Measurements from ENCODE around the gene APBA1.
A peak's percentile ranks its signal among the peaks of the same experiment; 100 is the strongest.

The APBA1 gene

DNA sequence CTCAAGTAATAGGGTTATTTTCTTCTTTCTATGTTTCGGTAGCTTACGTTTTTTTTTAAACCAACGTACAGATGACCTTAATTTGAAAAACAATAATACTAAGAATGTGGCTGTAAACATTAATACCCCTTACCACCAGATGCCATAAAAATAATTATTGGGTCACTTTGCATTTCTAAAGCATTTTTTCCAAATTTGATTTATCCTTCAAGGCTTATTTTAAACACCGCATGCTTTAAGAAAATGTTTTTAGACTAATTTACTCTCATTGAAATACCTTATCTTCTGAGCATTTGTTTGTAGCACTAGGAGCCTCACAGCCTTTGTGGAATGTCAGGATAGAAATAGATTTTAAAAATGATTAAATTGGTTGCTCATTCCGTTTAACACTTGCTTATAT is 5.8 kb upstream of the APBA1 start:
- no peak overlapping the region for H3K4me3 ChIP-seq (ENCODE audit: low read depth in 1 of 2, low read length in 2 of 2)
- H3K9ac ChIP-seq (ENCODE audit: low read length), result no peak overlapping the region
- H3K36me3 ChIP-seq (ENCODE audit: insufficient read depth, low read length), result no peaks in the 10 kb centered on the region
- H3K9me3 ChIP-seq (ENCODE audit: low read length), result no peaks in the 10 kb centered on the region
- no peaks in the 10 kb centered on the region for H3K27me3 ChIP-seq (ENCODE audit: control insufficient read depth in 1 of 2, insufficient read depth in 2 of 2, low read length in 2 of 2)
- peaks cover 5% of the 10 kb centered on the region for H3K4me1 ChIP-seq (ENCODE audit: insufficient read depth, low read length)
- no peak overlapping the region for H3K27ac ChIP-seq (ENCODE audit: low read depth, low read length)

- Histone ChIP-seq H3K4me3 (ENCODE audit: low read depth in 1 of 2, low read length in 2 of 2) (no peak overlapping the region), H3K9me3 (ENCODE audit: low read length) (no peaks in the 10 kb centered on the region), H3K9ac (ENCODE audit: low read length) (no peak overlapping the region), H3K36me3 (ENCODE audit: insufficient read depth, low read length) (no peaks in the 10 kb centered on the region), H3K4me1 (ENCODE audit: insufficient read depth, low read length) (peaks cover 13% of the 10 kb centered on the region), H3K27me3 (ENCODE audit: control insufficient read depth in 1 of 2, insufficient read depth in 2 of 2, low read length in 2 of 2) (no peaks in the 10 kb centered on the region), H3K27ac (ENCODE audit: low read depth, low read length) (no peak overlapping the region)
Measured at GRCh38 chr9:69675563-69675962, 3.4 kb upstream of the APBA1 start.

- no peak overlapping the region for H3K4me3 ChIP-seq (ENCODE audit: low read depth in 1 of 2, low read length in 2 of 2)
- no peaks in the 10 kb centered on the region for H3K27me3 ChIP-seq (ENCODE audit: control insufficient read depth in 1 of 2, insufficient read depth in 2 of 2, low read length in 2 of 2)
- H3K9me3 ChIP-seq (ENCODE audit: low read length), result no peaks in the 10 kb centered on the region
- peaks cover 13% of the 10 kb centered on the region for H3K4me1 ChIP-seq (ENCODE audit: insufficient read depth, low read length)
- H3K9ac ChIP-seq (ENCODE audit: low read length), result no peak overlapping the region
- no peaks in the 10 kb centered on the region for H3K36me3 ChIP-seq (ENCODE audit: insufficient read depth, low read length)
- no peak overlapping the region for H3K27ac ChIP-seq (ENCODE audit: low read depth, low read length)
Measured at GRCh38 chr9:69674716-69675438, 2.7 kb upstream of the APBA1 start.

DNA sequence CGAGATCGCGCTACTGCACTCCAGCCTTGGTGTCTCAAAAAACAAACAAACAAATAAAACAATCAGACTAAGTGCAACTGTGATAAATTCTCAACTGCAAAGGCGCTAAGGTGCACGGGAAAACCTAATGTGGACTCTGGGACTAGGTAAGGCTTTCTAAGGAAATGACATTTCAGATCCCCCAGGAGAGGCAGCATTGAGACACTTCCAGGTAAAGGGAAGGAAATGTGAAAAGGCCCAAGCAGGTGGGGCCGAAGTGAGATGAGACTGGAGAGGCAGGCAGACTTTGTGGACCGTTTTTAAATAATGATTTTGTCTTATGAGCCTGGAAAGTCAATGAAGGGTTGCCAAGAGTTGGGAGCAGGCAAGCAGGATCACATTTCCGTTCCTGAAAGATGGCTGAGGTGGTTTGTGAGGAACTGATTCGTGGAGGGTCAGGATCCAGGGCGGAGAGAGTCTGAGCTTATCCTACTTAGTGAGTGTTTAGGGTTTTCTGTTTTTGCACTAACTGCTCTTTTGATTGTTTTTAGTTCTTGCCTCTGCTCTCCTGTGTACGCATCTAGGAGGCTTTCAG is 2.0 kb upstream of the APBA1 start:
- Histone ChIP-seq H3K27ac (ENCODE audit: low read depth, low read length) (no peak overlapping the region), H3K4me1 (ENCODE audit: insufficient read depth, low read length) (peaks cover 13% of the 10 kb centered on the region), H3K36me3 (ENCODE audit: insufficient read depth, low read length) (no peaks in the 10 kb centered on the region), H3K27me3 (ENCODE audit: control insufficient read depth in 1 of 2, insufficient read depth in 2 of 2, low read length in 2 of 2) (no peaks in the 10 kb centered on the region), H3K9ac (ENCODE audit: low read length) (no peak overlapping the region), H3K4me3 (ENCODE audit: low read depth in 1 of 2, low read length in 2 of 2) (no peak overlapping the region), H3K9me3 (ENCODE audit: low read length) (no peaks in the 10 kb centered on the region)

DNA sequence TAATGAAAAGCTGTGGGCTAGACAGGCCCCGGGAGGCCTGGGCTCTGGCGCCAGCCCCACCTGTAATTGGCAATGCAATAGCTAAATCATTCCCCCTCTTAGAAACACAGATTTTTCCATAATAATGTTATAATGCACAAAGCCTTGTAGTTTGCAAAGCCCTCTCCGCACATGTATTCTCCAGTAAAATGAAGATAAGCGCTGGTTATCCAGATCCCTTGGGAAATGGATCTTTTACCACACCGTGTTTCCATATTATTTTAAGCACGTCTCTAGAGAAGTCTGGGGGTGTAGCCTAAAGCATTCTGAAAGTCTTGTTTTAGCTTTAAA is 1.1 kb upstream of the APBA1 start:
- Histone ChIP-seq H3K4me3 (ENCODE audit: low read depth in 1 of 2, low read length in 2 of 2) (peak overlapping the region; percentile 73 to 78), H3K27ac (ENCODE audit: low read depth, low read length) (peak overlapping the region; percentile 78), H3K27me3 (ENCODE audit: control insufficient read depth in 1 of 2, insufficient read depth in 2 of 2, low read length in 2 of 2) (no peaks in the 10 kb centered on the region), H3K4me1 (ENCODE audit: insufficient read depth, low read length) (peaks cover 13% of the 10 kb centered on the region), H3K9ac (ENCODE audit: low read length) (peak overlapping the region; percentile 66), H3K36me3 (ENCODE audit: insufficient read depth, low read length) (no peaks in the 10 kb centered on the region), H3K9me3 (ENCODE audit: low read length) (no peaks in the 10 kb centered on the region)

DNA sequence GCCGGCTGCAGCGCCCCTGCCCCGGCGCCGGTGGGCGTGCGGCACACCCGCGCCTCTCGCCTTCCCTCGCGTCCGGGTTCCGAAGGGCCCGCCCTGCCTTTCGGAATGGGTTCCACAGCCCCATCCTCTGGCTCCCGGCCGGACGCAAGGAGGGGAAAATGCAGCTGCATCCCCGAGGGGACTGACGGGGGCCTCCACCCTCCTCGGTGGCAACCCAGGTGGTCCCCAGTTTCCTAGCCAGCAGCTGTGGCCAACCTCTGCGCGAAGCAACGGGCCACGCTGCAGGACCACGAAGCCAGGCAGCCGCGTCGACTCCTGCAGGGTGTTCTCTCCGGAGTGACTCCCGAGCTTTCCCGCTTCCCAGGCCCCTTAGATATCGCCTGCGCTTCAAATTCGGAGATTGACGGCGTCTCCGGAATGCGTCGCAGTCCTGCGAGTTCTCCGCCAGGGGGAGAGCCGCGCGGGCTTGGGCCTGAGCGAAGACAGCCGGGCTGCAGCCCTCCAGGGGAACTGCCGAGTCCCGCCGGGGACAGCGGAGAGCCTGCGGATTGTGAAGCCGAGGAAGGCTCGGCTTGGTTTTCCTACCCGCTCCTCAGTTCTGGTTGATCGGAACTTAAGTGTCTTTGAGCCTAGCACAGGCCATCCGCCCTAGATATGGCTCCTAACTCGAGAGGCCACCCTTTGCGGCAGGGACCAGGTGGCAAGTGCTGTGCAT is 582 bp upstream of the APBA1 start:
- peak overlapping the region; percentile 66 for H3K9ac ChIP-seq (ENCODE audit: low read length)
- H3K27ac ChIP-seq (ENCODE audit: low read depth, low read length), result peak overlapping the region; percentile 78
- no peaks in the 10 kb centered on the region for H3K9me3 ChIP-seq (ENCODE audit: low read length)
- H3K4me3 ChIP-seq (ENCODE audit: low read depth in 1 of 2, low read length in 2 of 2), result peak overlapping the region; percentile 73 to 78
- no peaks in the 10 kb centered on the region for H3K27me3 ChIP-seq (ENCODE audit: control insufficient read depth in 1 of 2, insufficient read depth in 2 of 2, low read length in 2 of 2)
- peaks cover 13% of the 10 kb centered on the region for H3K4me1 ChIP-seq (ENCODE audit: insufficient read depth, low read length)
- no peaks in the 10 kb centered on the region for H3K36me3 ChIP-seq (ENCODE audit: insufficient read depth, low read length)

- H3K4me3 ChIP-seq (ENCODE audit: low read depth in 1 of 2, low read length in 2 of 2), result peak overlapping the region; percentile 50 to 65
- peak overlapping the region; percentile 19 for H3K9ac ChIP-seq (ENCODE audit: low read length)
- H3K9me3 ChIP-seq (ENCODE audit: low read length), result no peaks in the 10 kb centered on the region
- no peaks in the 10 kb centered on the region for H3K27me3 ChIP-seq (ENCODE audit: control insufficient read depth in 1 of 2, insufficient read depth in 2 of 2, low read length in 2 of 2)
- H3K4me1 ChIP-seq (ENCODE audit: insufficient read depth, low read length), result peaks cover 13% of the 10 kb centered on the region
- peak overlapping the region; percentile 47 for H3K27ac ChIP-seq (ENCODE audit: low read depth, low read length)
- no peaks in the 10 kb centered on the region for H3K36me3 ChIP-seq (ENCODE audit: insufficient read depth, low read length)
Measured at GRCh38 chr9:69671311-69671878, 776 bp downstream of the APBA1 start.

- no peak overlapping the region for H3K27ac ChIP-seq (ENCODE audit: low read depth, low read length)
- H3K27me3 ChIP-seq (ENCODE audit: control insufficient read depth in 1 of 2, insufficient read depth in 2 of 2, low read length in 2 of 2), result no peaks in the 10 kb centered on the region
- H3K4me3 ChIP-seq (ENCODE audit: low read depth in 1 of 2, low read length in 2 of 2), result no peak overlapping the region
- no peak overlapping the region for H3K9ac ChIP-seq (ENCODE audit: low read length)
- no peaks in the 10 kb centered on the region for H3K9me3 ChIP-seq (ENCODE audit: low read length)
- no peaks in the 10 kb centered on the region for H3K36me3 ChIP-seq (ENCODE audit: insufficient read depth, low read length)
- H3K4me1 ChIP-seq (ENCODE audit: insufficient read depth, low read length), result peaks cover 8% of the 10 kb centered on the region
Measured at GRCh38 chr9:69667306-69667705, 4.9 kb downstream of the APBA1 start.

- no peaks in the 10 kb centered on the region for H3K4me1 ChIP-seq (ENCODE audit: insufficient read depth, low read length)
- no peaks in the 10 kb centered on the region for H3K27me3 ChIP-seq (ENCODE audit: control insufficient read depth in 1 of 2, insufficient read depth in 2 of 2, low read length in 2 of 2)
- H3K4me3 ChIP-seq (ENCODE audit: low read depth in 1 of 2, low read length in 2 of 2), result no peak overlapping the region
- no peak overlapping the region for H3K27ac ChIP-seq (ENCODE audit: low read depth, low read length)
- H3K9ac ChIP-seq (ENCODE audit: low read length), result no peak overlapping the region
- H3K36me3 ChIP-seq (ENCODE audit: insufficient read depth, low read length), result no peaks in the 10 kb centered on the region
- no peaks in the 10 kb centered on the region for H3K9me3 ChIP-seq (ENCODE audit: low read length)
Measured at GRCh38 chr9:69660304-69660703, 11.9 kb downstream of the APBA1 start.

GRCh38 chr9:69658987-69659675 is 13.0 kb downstream of the APBA1 start:
- Histone ChIP-seq H3K9me3 (ENCODE audit: low read length) (no peaks in the 10 kb centered on the region), H3K27ac (ENCODE audit: low read depth, low read length) (no peak overlapping the region), H3K36me3 (ENCODE audit: insufficient read depth, low read length) (no peaks in the 10 kb centered on the region), H3K4me1 (ENCODE audit: insufficient read depth, low read length) (no peaks in the 10 kb centered on the region), H3K4me3 (ENCODE audit: low read depth in 1 of 2, low read length in 2 of 2) (no peak overlapping the region), H3K9ac (ENCODE audit: low read length) (no peak overlapping the region), H3K27me3 (ENCODE audit: control insufficient read depth in 1 of 2, insufficient read depth in 2 of 2, low read length in 2 of 2) (no peaks in the 10 kb centered on the region)

- H3K27me3 ChIP-seq (ENCODE audit: control insufficient read depth in 1 of 2, insufficient read depth in 2 of 2, low read length in 2 of 2), result no peaks in the 10 kb centered on the region
- no peaks in the 10 kb centered on the region for H3K36me3 ChIP-seq (ENCODE audit: insufficient read depth, low read length)
- no peaks in the 10 kb centered on the region for H3K4me1 ChIP-seq (ENCODE audit: insufficient read depth, low read length)
- no peak overlapping the region for H3K4me3 ChIP-seq (ENCODE audit: low read depth in 1 of 2, low read length in 2 of 2)
- H3K9ac ChIP-seq (ENCODE audit: low read length), result no peak overlapping the region
- H3K9me3 ChIP-seq (ENCODE audit: low read length), result no peaks in the 10 kb centered on the region
- no peak overlapping the region for H3K27ac ChIP-seq (ENCODE audit: low read depth, low read length)
Measured at GRCh38 chr9:69657269-69657668, 14.9 kb downstream of the APBA1 start.
